Osteoblast (primary cell): Measurements from ENCODE around the gene RNF150. TPM values are rescaled to one million over a fixed set of nuclear protein-coding genes. Genes with fewer than 3 reads are reported as not detected.
A peak's percentile ranks its signal among the peaks of the same experiment; 100 is the strongest.

Experiments
- DNase-seq: peaks from one replicate; pipeline ENCODE4 v3.0.0; 2011; ENCODE audit warnings: low spot score, mixed read lengths; ENCODE audit not compliant: insufficient read length; ENCODE audit errors: missing footprints
- H2AFZ ChIP-seq: 2 replicates; pipeline ENCODE4 v1.6.0; 2011; ENCODE audit warnings: mild to moderate bottlenecking, low read length
- H3K27ac ChIP-seq: 2 replicates; pipeline ENCODE4 v1.5.1; 2011; ENCODE audit warnings: mild to moderate bottlenecking, low read depth, low read length, moderate library complexity
- H3K27me3 ChIP-seq: 2 replicates; pipeline ENCODE4 v1.6.0; 2012; ENCODE audit warnings: mild to moderate bottlenecking, control low read depth, inconsistent platforms, low read length, moderate library complexity; ENCODE audit not compliant: insufficient read depth
- H3K36me3 ChIP-seq: 2 replicates; pipeline ENCODE4 v1.5.1; 2011; ENCODE audit warnings: mild to moderate bottlenecking, low read length, control low read depth, moderate library complexity; ENCODE audit not compliant: insufficient read depth
- H3K4me1 ChIP-seq: 2 replicates; pipeline ENCODE4 v1.5.1; 2011; ENCODE audit warnings: mild to moderate bottlenecking, low read length, control low read depth, moderate library complexity; ENCODE audit not compliant: insufficient read depth
- H3K4me2 ChIP-seq: 2 replicates; pipeline ENCODE4 v1.6.0; 2011; ENCODE audit warnings: mild to moderate bottlenecking, low read length; ENCODE audit not compliant: insufficient read depth
- H3K4me3 ChIP-seq: fragments of 200-600 bp; sonication (generic); 3 replicates; pipeline ENCODE4 v1.5.1; 2012; ENCODE audit warnings: mild to moderate bottlenecking, low read length, inconsistent platforms; ENCODE audit not compliant: insufficient read depth
- H3K79me2 ChIP-seq: 2 replicates; pipeline ENCODE4 v1.6.0; 2012; ENCODE audit warnings: mild to moderate bottlenecking, low read length, control low read depth, inconsistent platforms; ENCODE audit not compliant: insufficient read depth
- H3K9me3 ChIP-seq: 2 replicates; pipeline ENCODE4 v1.5.1; 2011; ENCODE audit warnings: low read depth, low read length, control low read depth
- H4K20me1 ChIP-seq: 2 replicates; pipeline ENCODE4 v1.6.0; 2012; ENCODE audit warnings: mild to moderate bottlenecking, low read length, control low read depth; ENCODE audit not compliant: insufficient read depth
- CTCF ChIP-seq: IDR thresholded peaks from 2 replicates; pipeline ENCODE4 v1.5.1; 2011; ENCODE audit warnings: mild to moderate bottlenecking, low read depth, low read length, moderate library complexity; ENCODE audit errors: extremely low read depth
- total RNA-seq: library from RNA; depleted of rRNA; stranded (reverse); fragments of >200 nt; gene quantifications from 2 replicates; pipeline ENCODE4 v1.2.3, GENCODE V29; 2012

The RNF150 gene
- total RNA-seq, 1 donor: 13.4 TPM

DNA sequence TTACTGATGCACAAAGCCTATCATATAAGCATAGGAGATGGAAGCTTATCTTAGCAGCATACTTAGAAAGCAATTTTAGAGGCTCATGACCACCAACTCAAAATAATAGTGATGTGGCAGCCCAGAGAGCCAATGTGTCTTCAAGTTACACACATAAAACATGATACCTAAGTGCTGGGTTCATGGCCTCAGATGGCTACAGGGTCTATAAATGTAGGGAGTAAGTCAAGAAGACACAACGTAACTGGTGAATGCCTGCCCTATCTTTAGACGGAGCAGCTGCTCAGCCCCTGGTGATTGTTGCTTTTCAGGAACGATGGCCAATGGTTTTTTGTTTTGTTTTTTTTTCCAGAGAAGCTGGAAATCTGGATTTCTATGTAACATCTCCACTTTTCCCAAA, 42.8 kb downstream of the RNF150 start:
- Histone ChIP-seq H3K4me1 (no peaks in the 10 kb centered on the region), H3K27ac (no peak overlapping the region), H3K79me2 (peaks cover 4% of the 10 kb centered on the region), H3K36me3 (no peaks in the 10 kb centered on the region), H3K4me3 (no peak overlapping the region), H3K27me3 (no peaks in the 10 kb centered on the region), H3K9me3 (peaks cover 2% of the 10 kb centered on the region), H4K20me1 (no peaks in the 10 kb centered on the region), H2AFZ (no peak overlapping the region), H3K4me2 (no peak overlapping the region)
- no peak for TF ChIP-seq CTCF
- DNase-seq: no peak

- no peak for TF ChIP-seq CTCF
- H3K4me1 ChIP-seq: peaks cover 4% of the 10 kb centered on the region
- H3K36me3 ChIP-seq: no peaks in the 10 kb centered on the region
- no peaks in the 10 kb centered on the region for H3K9me3 ChIP-seq
- no peaks in the 10 kb centered on the region for H4K20me1 ChIP-seq
- no peak for DNase-seq
- peak overlapping the region; percentile 63 for H3K4me2 ChIP-seq
- no peaks in the 10 kb centered on the region for H3K79me2 ChIP-seq
- H3K27ac ChIP-seq: no peak overlapping the region
- peak overlapping the region; percentile 75 for H2AFZ ChIP-seq
- H3K27me3 ChIP-seq: no peaks in the 10 kb centered on the region
- H3K4me3 ChIP-seq: peak overlapping the region; percentile 49
Measured at GRCh38 chr4:141081921-141082395, 51.3 kb downstream of the RNF150 start.

GRCh38 chr4:141080668-141081067, 52.6 kb downstream of the RNF150 start:
- no peak overlapping the region for H3K4me3 ChIP-seq
- DNase-seq: peak; percentile 32
- no peaks in the 10 kb centered on the region for H3K79me2 ChIP-seq
- no peak overlapping the region for H3K27ac ChIP-seq
- H4K20me1 ChIP-seq: no peaks in the 10 kb centered on the region
- TF ChIP-seq CTCF: no peak
- no peak overlapping the region for H2AFZ ChIP-seq
- no peak overlapping the region for H3K4me2 ChIP-seq
- H3K27me3 ChIP-seq: no peaks in the 10 kb centered on the region
- no peaks in the 10 kb centered on the region for H3K9me3 ChIP-seq
- H3K36me3 ChIP-seq: no peaks in the 10 kb centered on the region
- H3K4me1 ChIP-seq: peaks cover 4% of the 10 kb centered on the region

GRCh38 chr4:141079393-141079930, 53.8 kb downstream of the RNF150 start:
- H3K4me3 ChIP-seq: no peak overlapping the region
- H3K27ac ChIP-seq: no peak overlapping the region
- DNase-seq: peak; percentile 18
- no peak overlapping the region for H3K4me2 ChIP-seq
- H2AFZ ChIP-seq: no peak overlapping the region
- no peaks in the 10 kb centered on the region for H3K9me3 ChIP-seq
- no peaks in the 10 kb centered on the region for H3K79me2 ChIP-seq
- no peaks in the 10 kb centered on the region for H3K36me3 ChIP-seq
- H3K4me1 ChIP-seq: peaks cover 10% of the 10 kb centered on the region
- no peak for TF ChIP-seq CTCF
- H4K20me1 ChIP-seq: no peaks in the 10 kb centered on the region
- no peaks in the 10 kb centered on the region for H3K27me3 ChIP-seq
